Panc1 (cell line): ENCODE measurements around the gene RBBP5.

ENCODE experiments used
- CTCF ChIP-seq: fragments of 450-650 bp; IDR thresholded peaks from 2 replicates; pipeline ENCODE4 v1.5.1; 2017; ENCODE audit warnings: mild to moderate bottlenecking
- POLR2AphosphoS5 ChIP-seq: IDR thresholded peaks from 2 replicates; pipeline ENCODE4 v1.6.1; 2012; ENCODE audit warnings: mild to moderate bottlenecking, low read depth, low read length, moderate library complexity
- REST ChIP-seq, 2 experiments: IDR thresholded peaks; 2 replicates each; pipeline ENCODE4 v1.6.1; 2011 to 2012; ENCODE audit warnings: low read depth in 2 of 2, control low read depth in 1 of 2, low read length in 1 of 2, mild to moderate bottlenecking in 1 of 2, moderate library complexity in 1 of 2; ENCODE audit not compliant: insufficient read depth in 1 of 2
- SIN3A ChIP-seq: IDR thresholded peaks from 2 replicates; pipeline ENCODE4 v1.6.1; 2012; ENCODE audit warnings: low read depth, mild to moderate bottlenecking, low read length, moderate library complexity, borderline replicate concordance; ENCODE audit not compliant: insufficient read depth

- TF ChIP-seq CTCF (no peak), POLR2AphosphoS5 (no peak), SIN3A (no peak), REST (IDR thresholded peaks at IDR 0.05; ENCODE audit: insufficient read depth in 1 of 2, low read depth in 2 of 2, low read length in 1 of 2) (no peak)
Measured at GRCh38 chr1:205152505-205152904, 30.7 kb upstream of the RBBP5 start.
